PC-3 (cell line): Measurements from ENCODE around the gene SLC51B. TPM values are rescaled to one million over a fixed set of nuclear protein-coding genes. Genes with fewer than 3 reads are reported as not detected.

Experiments used
- ATAC-seq: fragments of 200-7000 bp; cut with Tn5 transposase; 2 replicates; pipeline ENCODE4 v1.9.1; 2020; ENCODE audit warnings: mild to moderate bottlenecking, moderate library complexity
- BruUV-seq: library from RNA; stranded (reverse); fragments of 400-500 nt; replicated peaks from 2 replicates; lab custom pipeline; 2021; lab: Mats Ljungman, UMichigan
- CTCF ChIA-PET: fragments of 300-600 bp; sonication (Branson Sonifier 250); formaldehyde crosslinking; loops from one replicate; lab custom pipeline; 2022; ENCODE audit warnings: antibody characterized with exemption; lab: Charles Lee
- POLR2A ChIA-PET: fragments of 300-600 bp; sonication (Branson Sonifier 250); formaldehyde crosslinking; loops from one replicate; lab custom pipeline; 2022; ENCODE audit warnings: antibody characterized with exemption; ENCODE audit not compliant: unreplicated experiment; lab: Charles Lee
- DNase-seq: peaks from one replicate; pipeline ENCODE4 v3.0.0-alpha.2; 2015
- H2AFZ ChIP-seq: fragments of 300-600 bp; sonication (generic); 2 replicates; pipeline ENCODE4 v1.6.0; 2016; ENCODE audit warnings: antibody characterized with exemption, low read length
- H3F3A ChIP-seq: fragments of 300-600 bp; sonication (generic); one replicate; pipeline ENCODE4 v1.6.0; 2017; ENCODE audit warnings: antibody characterized with exemption, low read length, control low read depth, mild to moderate bottlenecking; ENCODE audit not compliant: unreplicated experiment
- H3K27ac ChIP-seq: fragments of 300-600 bp; sonication (generic); 2 replicates; pipeline ENCODE4 v1.5.1; 2016; ENCODE audit warnings: mild to moderate bottlenecking, low read length
- H3K27me3 ChIP-seq: fragments of 300-600 bp; sonication (generic); 2 replicates; pipeline ENCODE4 v1.6.1; 2016; ENCODE audit warnings: low read length, mixed read lengths
- H3K36me3 ChIP-seq: fragments of 300-600 bp; sonication (generic); 2 replicates; pipeline ENCODE4 v1.6.1; 2016; ENCODE audit warnings: low read depth, mixed run types, low read length, mixed read lengths
- H3K4me1 ChIP-seq: fragments of 300-600 bp; sonication (generic); 2 replicates; pipeline ENCODE4 v1.5.1; 2016; ENCODE audit warnings: low read length; ENCODE audit not compliant: insufficient read depth
- H3K4me2 ChIP-seq: fragments of 300-600 bp; sonication (generic); 2 replicates; pipeline ENCODE4 v1.6.0; 2016; ENCODE audit warnings: low read length
- H3K4me3 ChIP-seq: fragments of 300-600 bp; sonication (generic); 2 replicates; pipeline ENCODE4 v1.5.1; 2016; ENCODE audit warnings: mild to moderate bottlenecking, low read length, mixed read lengths
- H3K79me2 ChIP-seq: fragments of 300-600 bp; sonication (generic); 2 replicates; pipeline ENCODE4 v1.6.1; 2017; ENCODE audit warnings: low read length, mixed read lengths
- H3K9ac ChIP-seq: fragments of 300-600 bp; sonication (generic); 2 replicates; pipeline ENCODE4 v1.6.0; 2016; ENCODE audit warnings: mild to moderate bottlenecking, low read length
- H3K9me2 ChIP-seq: fragments of 300-600 bp; sonication (generic); replicated peaks from 2 replicates; pipeline ENCODE4 v1.6.1; 2016; ENCODE audit warnings: mixed run types, low read length, mixed read lengths
- H3K9me3 ChIP-seq: fragments of 300-600 bp; sonication (generic); 2 replicates; pipeline ENCODE4 v1.6.1; 2016; ENCODE audit warnings: low read length, mixed read lengths
- H4K20me1 ChIP-seq: fragments of 300-600 bp; sonication (generic); 2 replicates; pipeline ENCODE4 v1.6.1; 2016; ENCODE audit warnings: low read length, mixed read lengths
- CTCF ChIP-seq: fragments of 300-600 bp; sonication (generic); conservative IDR thresholded peaks from 2 replicates; pipeline ENCODE4 v1.5.1; 2017; ENCODE audit warnings: antibody characterized with exemption, low read depth, mild to moderate bottlenecking, low read length
- EZH2 ChIP-seq: fragments of 300-600 bp; sonication (generic); IDR thresholded peaks from one replicate; pipeline ENCODE4 v1.6.1; 2017; ENCODE audit warnings: antibody characterized with exemption, mild to moderate bottlenecking, low read length; ENCODE audit not compliant: unreplicated experiment
- EZH2phosphoT487 ChIP-seq: fragments of 300-600 bp; sonication (generic); IDR thresholded peaks from 2 replicates; pipeline ENCODE4 v1.6.1; 2018; ENCODE audit warnings: mild to moderate bottlenecking, antibody characterized with exemption, low read length, borderline replicate concordance
- intact Hi-C: fragments of 100-400 bp; cut with micrococcal nuclease; formaldehyde crosslinking; loops from 2 replicates; pipeline ENCODE4 v1.9.0; 2023
- total RNA-seq: library from RNA; depleted of rRNA; stranded (reverse); fragments of >200 nt; gene quantifications from 2 replicates; pipeline ENCODE4 v1.2.3, GENCODE V29; 2014

Gene SLC51B
- total RNA-seq, 1 experiment from 2014 or later = not detected

GRCh38 chr15:65059931-65060596, 14.9 kb downstream of the SLC51B start:
- TF ChIP-seq EZH2 (no peak), EZH2phosphoT487 (no peak), CTCF (no peak)
- no peaks in the 10 kb centered on the region for H3K27me3 ChIP-seq
- no peaks in the 10 kb centered on the region for H3K36me3 ChIP-seq
- no peak overlapping the region for H3K4me3 ChIP-seq
- H3K79me2 ChIP-seq = no peaks in the 10 kb centered on the region
- H3F3A ChIP-seq = no peaks in the 10 kb centered on the region
- ATAC-seq (no peak), DNase-seq (no peak)
- H3K27ac ChIP-seq = no peak overlapping the region
- H2AFZ ChIP-seq = no peak overlapping the region
- no peaks in the 10 kb centered on the region for H3K9me2 ChIP-seq
- H3K4me2 ChIP-seq = no peak overlapping the region
- H3K9ac ChIP-seq = no peak overlapping the region
- intact Hi-C loops = loop anchor here (10.0 kb wide), 1 partner anchor 215 kb away; no protein-coding TSS in a partner anchor
- ChIA-PET CTCF (no interaction called here), POLR2A (no interaction called here)
- no peaks in the 10 kb centered on the region for H3K9me3 ChIP-seq
- H4K20me1 ChIP-seq = no peaks in the 10 kb centered on the region
- H3K4me1 ChIP-seq = peaks cover 17% of the 10 kb centered on the region
- no TSS peak for BruUV-seq

GRCh38 chr15:65060641-65061397, 15.6 kb downstream of the SLC51B start:
- H3K27ac ChIP-seq = no peak overlapping the region
- H3K9me2 ChIP-seq = no peaks in the 10 kb centered on the region
- CTCF ChIA-PET = no interaction called here
- H3K9me3 ChIP-seq = no peaks in the 10 kb centered on the region
- ATAC-seq (no peak), DNase-seq (no peak)
- TF ChIP-seq CTCF (no peak), EZH2phosphoT487 (no peak), EZH2 (no peak)
- no peak overlapping the region for H2AFZ ChIP-seq
- H3K4me1 ChIP-seq = peaks cover 11% of the 10 kb centered on the region
- BruUV-seq = no TSS peak
- no peaks in the 10 kb centered on the region for H3K36me3 ChIP-seq
- no peak overlapping the region for H3K9ac ChIP-seq
- H3K79me2 ChIP-seq = no peaks in the 10 kb centered on the region
- POLR2A ChIA-PET = no interaction called here
- H3K4me3 ChIP-seq = no peak overlapping the region
- H3K4me2 ChIP-seq = no peak overlapping the region
- intact Hi-C loops = no loop called here
- no peaks in the 10 kb centered on the region for H4K20me1 ChIP-seq
- H3K27me3 ChIP-seq = no peaks in the 10 kb centered on the region
- no peaks in the 10 kb centered on the region for H3F3A ChIP-seq

GRCh38 chr15:65062061-65062460, 16.9 kb downstream of the SLC51B start:
- no TSS peak for BruUV-seq
- intact Hi-C loops = no loop called here
- Histone ChIP-seq H3K4me2 (no peak overlapping the region), H3K79me2 (no peaks in the 10 kb centered on the region), H3K9ac (no peak overlapping the region), H3F3A (no peaks in the 10 kb centered on the region), H3K27me3 (no peaks in the 10 kb centered on the region), H2AFZ (no peak overlapping the region), H3K9me3 (no peaks in the 10 kb centered on the region), H4K20me1 (no peaks in the 10 kb centered on the region), H3K27ac (no peak overlapping the region), H3K36me3 (no peaks in the 10 kb centered on the region), H3K4me1 (peaks cover 6% of the 10 kb centered on the region), H3K4me3 (no peak overlapping the region), H3K9me2 (no peaks in the 10 kb centered on the region)
- ChIA-PET POLR2A (no interaction called here), CTCF (no interaction called here)
- no peak for DNase-seq
- ATAC-seq = no peak
- TF ChIP-seq CTCF = no peak
- TF ChIP-seq EZH2phosphoT487 = no peak
